ENCODE results near the gene WDR20.
"Not testable (repeated sequence)": the region's sequence is repeated elsewhere in the genome, so short reads cannot be mapped to it uniquely, and the experiment has no call there.

- TF ChIP-seq CTCF, POLR2A (IDR thresholded peaks at IDR 0.05): not testable (repeated sequence)
Observed at GRCh38 chr14:102135456-102135855, 4.2 kb upstream of the WDR20 start.

Data from breast epithelium (tissue), 3 donors.